GM12892 (cell line): ENCODE results near the gene DPEP3.

Experiments used
- DNase-seq: peaks from one replicate; pipeline ENCODE4 v3.0.0; 2011; ENCODE audit not compliant: insufficient read length
- FAIRE-seq: peaks from 2 replicates; lab custom pipeline; 2011; peaks lifted over from hg19 to GRCh38; lab: Jason Lieb, UNC
- POLR2A ChIP-seq: IDR thresholded peaks from 2 replicates; pipeline ENCODE4 v1.6.1; 2011; ENCODE audit warnings: low read depth, low read length, control low read depth
- POLR2AphosphoS5 ChIP-seq: IDR thresholded peaks from 2 replicates; pipeline ENCODE4 v1.6.1; 2011; ENCODE audit warnings: low read depth, low read length, control low read depth
- TAF1 ChIP-seq: IDR thresholded peaks from 2 replicates; pipeline ENCODE4 v1.6.1; 2011; ENCODE audit warnings: low read depth, mild to moderate bottlenecking, control low read depth, low read length, borderline replicate concordance

DPEP3 gene

GRCh38 chr16:67946966-67947558 is 33.2 kb downstream of the DPEP3 start:
- no peak for TF ChIP-seq POLR2AphosphoS5
- FAIRE-seq = no peak
- no peak for DNase-seq

GRCh38 chr16:67946128-67946569 is 34.1 kb downstream of the DPEP3 start:
- no peak for FAIRE-seq
- TF ChIP-seq POLR2A (no peak), POLR2AphosphoS5 (no peak), TAF1 (no peak)

GRCh38 chr16:67945392-67945933 is 34.8 kb downstream of the DPEP3 start:
- DNase-seq (no peak), FAIRE-seq (no peak)
- TF ChIP-seq POLR2A = no peak
- no peak for TF ChIP-seq TAF1
- no peak for TF ChIP-seq POLR2AphosphoS5

More at GRCh38 chr16:67946128-67946569, 34.1 kb downstream of the DPEP3 start:
- DNase-seq = no peak

GRCh38 chr16:67944690-67945391 is 35.5 kb downstream of the DPEP3 start:
- FAIRE-seq (no peak), DNase-seq (no peak)
- TF ChIP-seq POLR2A (no peak), TAF1 (no peak), POLR2AphosphoS5 (no peak)

- FAIRE-seq (no peak), DNase-seq (no peak)
- TF ChIP-seq POLR2AphosphoS5 (no peak), TAF1 (no peak), POLR2A (no peak)
These were observed 36.4 kb downstream of the DPEP3 start, which contains the start of gene LCAT for GRCh38 chr16:67943619-67944504. Gene LCAT, minus strand, starts transcription at chr16:67944120. Its CDS starts 19 bp downstream, at chr16:67944101.

- DNase-seq = no peak
- TF ChIP-seq POLR2A = no peak
- TF ChIP-seq TAF1 = no peak
- no peak for TF ChIP-seq POLR2AphosphoS5
- no peak for FAIRE-seq
These were observed 37.1 kb downstream of the DPEP3 start for GRCh38 chr16:67943256-67943618.

GRCh38 chr16:67942510-67943255 is 37.6 kb downstream of the DPEP3 start:
- no peak for DNase-seq
- FAIRE-seq = no peak
- TF ChIP-seq TAF1 (no peak), POLR2AphosphoS5 (no peak), POLR2A (no peak)

GRCh38 chr16:67942200-67942509 is 38.1 kb downstream of the DPEP3 start:
- FAIRE-seq = peak; percentile 92
- DNase-seq = peak; percentile 72
- TF ChIP-seq TAF1 = no peak
- no peak for TF ChIP-seq POLR2A
- no peak for TF ChIP-seq POLR2AphosphoS5

- no peak for FAIRE-seq
- TF ChIP-seq TAF1 (no peak), POLR2AphosphoS5 (no peak), POLR2A (no peak)
- DNase-seq = no peak
These were observed 38.7 kb downstream of the DPEP3 start for GRCh38 chr16:67941469-67942199.

GRCh38 chr16:67940446-67941089 is 39.7 kb downstream of the DPEP3 start:
- FAIRE-seq (no peak), DNase-seq (no peak)
- TF ChIP-seq TAF1 = no peak
- no peak for TF ChIP-seq POLR2AphosphoS5
- TF ChIP-seq POLR2A = no peak
